WI38 (cell line): ENCODE measurements around the gene FRMD4A.
"Not testable (repeated sequence)": the region's sequence is repeated elsewhere in the genome, so short reads cannot be mapped to it uniquely, and the experiment has no call there.

Source experiments
- H3K4me3 ChIP-seq: 2 replicates; pipeline ENCODE4 v1.5.1; 2011; ENCODE audit warnings: low read depth, mild to moderate bottlenecking, control low read depth, low read length
- CTCF ChIP-seq: IDR thresholded peaks from 2 replicates; pipeline ENCODE4 v1.5.1; 2012; ENCODE audit warnings: low read depth, mild to moderate bottlenecking, control low read depth, low read length

The FRMD4A gene

GRCh38 chr10:13769946-13770345, 560.8 kb downstream of the FRMD4A start:
- H3K4me3 ChIP-seq: no peak overlapping the region
- no peak for TF ChIP-seq CTCF

GRCh38 chr10:13767676-13768178, 563.0 kb downstream of the FRMD4A start:
- H3K4me3 ChIP-seq: no peak overlapping the region
- TF ChIP-seq CTCF: no peak

GRCh38 chr10:13767148-13767547, 563.6 kb downstream of the FRMD4A start:
- not testable (repeated sequence) for H3K4me3 ChIP-seq

GRCh38 chr10:13765641-13766341, 564.9 kb downstream of the FRMD4A start:
- TF ChIP-seq CTCF: no peak
- no peak overlapping the region for H3K4me3 ChIP-seq

DNA sequence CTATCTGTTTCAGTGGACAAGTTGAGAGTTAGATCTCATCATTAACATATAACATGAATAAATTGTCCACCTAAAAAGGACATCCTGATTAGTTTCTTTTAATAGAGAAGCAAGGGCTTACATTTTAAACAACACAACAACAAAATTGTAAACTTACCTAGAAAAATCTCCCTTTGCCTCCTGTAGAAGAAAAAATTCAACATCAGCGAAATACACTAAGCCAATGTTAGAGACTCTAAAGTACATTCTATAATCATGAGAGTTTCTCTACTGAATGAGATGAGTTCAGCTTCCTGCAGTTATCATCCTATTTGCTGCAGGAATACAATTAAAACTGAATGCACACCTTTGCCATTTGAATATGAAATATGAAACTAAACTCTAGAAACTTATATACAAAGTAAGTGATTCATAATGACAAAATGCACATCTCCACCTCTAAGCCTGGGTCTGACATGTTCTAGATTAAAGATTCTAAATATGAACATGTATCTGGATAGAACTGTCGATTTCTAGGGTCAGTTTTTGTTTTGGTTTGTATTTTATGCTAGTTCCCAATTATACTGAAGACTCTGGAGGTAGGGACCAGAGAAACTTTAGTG, 569.1 kb downstream of the FRMD4A start:
- TF ChIP-seq CTCF: no peak
- H3K4me3 ChIP-seq: no peak overlapping the region

GRCh38 chr10:13759168-13759567, 571.6 kb downstream of the FRMD4A start:
- TF ChIP-seq CTCF: no peak

GRCh38 chr10:13758756-13759155, 572.0 kb downstream of the FRMD4A start:
- H3K4me3 ChIP-seq: no peak overlapping the region
- no peak for TF ChIP-seq CTCF

More at GRCh38 chr10:13759168-13759567, 571.6 kb downstream of the FRMD4A start:
- no peak overlapping the region for H3K4me3 ChIP-seq
